ENCODE measurements around the gene STXBP6. TPM values are rescaled to one million over a fixed set of nuclear protein-coding genes. Genes with fewer than 3 reads are reported as not detected.

The STXBP6 gene
- total RNA-seq, 1 experiment from 2014 or later = 5.3 TPM

DNA sequence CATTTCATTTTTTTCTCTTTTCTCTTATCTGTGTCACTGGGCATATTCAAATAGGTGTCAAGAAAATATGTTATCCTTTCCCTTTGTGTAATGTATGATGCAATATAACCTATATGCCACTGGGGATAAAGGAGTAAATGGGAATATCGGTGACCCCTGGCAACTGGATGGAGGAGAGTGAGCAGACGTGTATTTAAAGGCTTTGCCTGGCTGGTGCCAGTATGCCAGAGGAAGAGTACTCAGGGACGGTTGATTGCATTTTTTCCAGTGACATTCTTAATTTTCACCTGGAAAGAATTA lies 12.0 kb upstream of the STXBP6 start:
- TF ChIP-seq, protein P1, sequence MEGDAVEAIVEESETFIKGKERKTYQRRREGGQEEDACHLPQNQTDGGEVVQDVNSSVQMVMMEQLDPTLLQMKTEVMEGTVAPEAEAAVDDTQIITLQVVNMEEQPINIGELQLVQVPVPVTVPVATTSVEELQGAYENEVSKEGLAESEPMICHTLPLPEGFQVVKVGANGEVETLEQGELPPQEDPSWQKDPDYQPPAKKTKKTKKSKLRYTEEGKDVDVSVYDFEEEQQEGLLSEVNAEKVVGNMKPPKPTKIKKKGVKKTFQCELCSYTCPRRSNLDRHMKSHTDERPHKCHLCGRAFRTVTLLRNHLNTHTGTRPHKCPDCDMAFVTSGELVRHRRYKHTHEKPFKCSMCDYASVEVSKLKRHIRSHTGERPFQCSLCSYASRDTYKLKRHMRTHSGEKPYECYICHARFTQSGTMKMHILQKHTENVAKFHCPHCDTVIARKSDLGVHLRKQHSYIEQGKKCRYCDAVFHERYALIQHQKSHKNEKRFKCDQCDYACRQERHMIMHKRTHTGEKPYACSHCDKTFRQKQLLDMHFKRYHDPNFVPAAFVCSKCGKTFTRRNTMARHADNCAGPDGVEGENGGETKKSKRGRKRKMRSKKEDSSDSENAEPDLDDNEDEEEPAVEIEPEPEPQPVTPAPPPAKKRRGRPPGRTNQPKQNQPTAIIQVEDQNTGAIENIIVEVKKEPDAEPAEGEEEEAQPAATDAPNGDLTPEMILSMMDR (conservative IDR thresholded peaks at IDR 0.05; ENCODE audit: low read depth, low read length) = no peak
- TF ChIP-seq EZH2 (IDR thresholded peaks at IDR 0.05; ENCODE audit: borderline replicate concordance, low read depth, low read length, poor library complexity, severe bottlenecking) = no peak
- Histone ChIP-seq H3K27ac (ENCODE audit: low read depth, low read length, poor library complexity, severe bottlenecking) (no peak overlapping the region), H3K4me1 (ENCODE audit: insufficient read depth, low read length, poor library complexity, severe bottlenecking) (no peaks in the 10 kb centered on the region), H3K9me3 (ENCODE audit: low read depth, low read length, poor library complexity, severe bottlenecking) (no peaks in the 10 kb centered on the region), H3K36me3 (ENCODE audit: insufficient read depth, low read length, poor library complexity, severe bottlenecking) (no peaks in the 10 kb centered on the region), H3K4me3 (ENCODE audit: low read depth, low read length, poor library complexity, severe bottlenecking) (no peak overlapping the region), H3K27me3 (replicated peaks; ENCODE audit: insufficient read depth, low read depth, low read length, poor library complexity) (no peaks in the 10 kb centered on the region)
- no TSS peak for BruUV-seq (replicated peaks)
- ChIA-PET CTCF (no interaction called here), POLR2A (ENCODE audit: low non-redundant PET) (no interaction called here)
- no peak for DNase-seq (ENCODE audit: low spot score)
- intact Hi-C loops (cut with micrococcal nuclease; ENCODE audit: unreplicated experiment) = no loop called here

DNA sequence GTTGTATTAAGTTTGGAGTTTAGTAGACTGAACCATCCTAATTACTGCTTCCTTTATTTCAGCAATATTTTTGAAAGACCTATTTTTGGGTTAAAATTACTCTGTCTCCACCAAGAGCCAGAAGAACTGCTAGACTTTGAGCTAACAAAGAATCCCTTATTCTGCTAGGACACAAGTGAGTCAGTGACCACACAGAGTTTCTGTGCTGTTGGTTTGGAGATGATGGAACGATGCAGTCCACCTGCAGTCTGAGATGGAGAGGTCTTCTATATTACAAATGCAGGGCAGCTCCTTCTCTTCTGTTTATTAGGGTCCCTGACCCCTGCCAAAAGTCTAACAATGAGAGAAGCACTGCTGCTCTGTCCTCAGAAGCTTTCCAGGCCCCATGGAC lies 6.7 kb upstream of the STXBP6 start:
- POLR2A ChIA-PET (ENCODE audit: low non-redundant PET) = no interaction called here

DNA sequence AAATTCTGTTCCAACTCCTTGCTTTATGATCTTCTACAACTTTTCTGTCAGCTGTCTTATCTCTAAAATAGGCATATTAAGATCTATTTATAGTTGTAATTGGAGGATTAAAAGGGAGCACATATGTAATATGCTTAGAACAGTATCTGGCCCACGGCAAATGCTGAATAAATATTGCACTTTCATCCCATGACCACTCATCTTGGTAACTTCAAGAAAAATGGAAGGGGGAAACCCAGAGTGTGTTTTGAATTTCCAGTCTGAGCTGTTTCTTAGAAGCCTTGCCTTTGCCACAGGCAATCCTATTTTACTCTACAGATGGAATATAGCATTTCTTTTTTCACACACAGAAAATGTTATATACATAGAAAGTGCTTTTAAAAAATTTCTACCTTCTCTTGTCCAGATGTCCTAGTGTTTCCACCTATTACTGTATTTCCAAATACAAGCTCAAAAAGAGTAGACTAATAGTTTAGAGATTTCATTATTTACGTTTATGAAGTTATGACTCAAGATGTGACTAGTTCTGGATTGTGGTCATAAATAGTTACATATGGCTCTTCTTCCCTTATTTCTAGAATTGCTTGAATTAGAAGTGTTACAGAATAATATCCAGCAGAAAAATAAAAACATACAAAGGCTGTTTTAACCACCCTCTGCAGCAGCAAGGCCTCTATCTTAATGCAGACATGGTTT lies 6.2 kb upstream of the STXBP6 start:
- BruUV-seq (replicated peaks) = no TSS peak
- TF ChIP-seq EZH2 (IDR thresholded peaks at IDR 0.05; ENCODE audit: borderline replicate concordance, low read depth, low read length, poor library complexity, severe bottlenecking) = no peak
- TF ChIP-seq, protein P1 (conservative IDR thresholded peaks at IDR 0.05; ENCODE audit: low read depth, low read length) = no peak
- H3K4me3 ChIP-seq (ENCODE audit: low read depth, low read length, poor library complexity, severe bottlenecking) = no peak overlapping the region
- ChIA-PET POLR2A (ENCODE audit: low non-redundant PET) (interaction anchor here (0.6 kb wide), 1 partner anchor 1710 kb away, joined by 3 read pairs; no protein-coding TSS in a partner anchor), CTCF (no interaction called here)
- no peak for DNase-seq (ENCODE audit: low spot score)
- intact Hi-C loops (cut with micrococcal nuclease; ENCODE audit: unreplicated experiment) = no loop called here
- no peaks in the 10 kb centered on the region for H3K36me3 ChIP-seq (ENCODE audit: insufficient read depth, low read length, poor library complexity, severe bottlenecking)
- peaks cover 34% of the 10 kb centered on the region for H3K27me3 ChIP-seq (replicated peaks; ENCODE audit: insufficient read depth, low read depth, low read length, poor library complexity)
- no peak overlapping the region for H3K27ac ChIP-seq (ENCODE audit: low read depth, low read length, poor library complexity, severe bottlenecking)
- no peaks in the 10 kb centered on the region for H3K4me1 ChIP-seq (ENCODE audit: insufficient read depth, low read length, poor library complexity, severe bottlenecking)
- H3K9me3 ChIP-seq (ENCODE audit: low read depth, low read length, poor library complexity, severe bottlenecking) = no peaks in the 10 kb centered on the region

More for the DNA sequence above, 6.7 kb upstream of the STXBP6 start:
- Histone ChIP-seq H3K4me1 (ENCODE audit: insufficient read depth, low read length, poor library complexity, severe bottlenecking) (no peaks in the 10 kb centered on the region), H3K9me3 (ENCODE audit: low read depth, low read length, poor library complexity, severe bottlenecking) (no peaks in the 10 kb centered on the region), H3K27me3 (replicated peaks; ENCODE audit: insufficient read depth, low read depth, low read length, poor library complexity) (peaks cover 28% of the 10 kb centered on the region), H3K36me3 (ENCODE audit: insufficient read depth, low read length, poor library complexity, severe bottlenecking) (no peaks in the 10 kb centered on the region), H3K4me3 (ENCODE audit: low read depth, low read length, poor library complexity, severe bottlenecking) (no peak overlapping the region), H3K27ac (ENCODE audit: low read depth, low read length, poor library complexity, severe bottlenecking) (no peak overlapping the region)
- TF ChIP-seq, protein P1 (conservative IDR thresholded peaks at IDR 0.05; ENCODE audit: low read depth, low read length) = no peak
- TF ChIP-seq EZH2 (IDR thresholded peaks at IDR 0.05; ENCODE audit: borderline replicate concordance, low read depth, low read length, poor library complexity, severe bottlenecking) = no peak
- BruUV-seq (replicated peaks) = no TSS peak
- CTCF ChIA-PET = no interaction called here
- DNase-seq (ENCODE audit: low spot score) = no peak
- intact Hi-C loops (cut with micrococcal nuclease; ENCODE audit: unreplicated experiment) = no loop called here
